ENCODE data around the gene ADK. TPM values are rescaled to one million over a fixed set of nuclear protein-coding genes. Genes with fewer than 3 reads are reported as not detected.
A peak's percentile ranks its signal among the peaks of the same experiment; 100 is the strongest.

The ADK gene
- total and polyA plus RNA-seq, 2 of the 13 experiments (the other 11 are each of a cell fraction or from before 2014, with no cell fraction given) = 48.6 to 79.1 TPM

GRCh38 chr10:74150990-74151878, at the start of gene ADK (continued):
- TF ChIP-seq HOMEZ (CRISPR knock-in tag; IDR thresholded peaks at IDR 0.05; ENCODE audit: low read depth) (peak; percentile 71), MXI1 (IDR thresholded peaks at IDR 0.05; ENCODE audit: borderline replicate concordance, low read depth, low read length) (peak; percentile 88; the same call in 2 of the 3 replicates), FOXK1 (CRISPR knock-in tag; IDR thresholded peaks at IDR 0.05; ENCODE audit: borderline replicate concordance, low read depth) (0 out of 2 replicates have a peak, but pooled peaks have one; percentile 20), POLR2G (IDR thresholded peaks at IDR 0.05; ENCODE audit: low read depth, low read length) (peak; percentile 80), SKI (IDR thresholded peaks at IDR 0.05; ENCODE audit: partially characterized antibody) (peak; percentile 25), ZNF282 (IDR thresholded peaks at IDR 0.05; ENCODE audit: partially characterized antibody) (no peak), ZNF709 (CRISPR knock-in tag; IDR thresholded peaks at IDR 0.05) (0 out of 2 replicates have a peak, but pooled peaks have one; percentile 59), BCL6 (CRISPR knock-in tag; IDR thresholded peaks at IDR 0.05) (no peak), YEATS4 (CRISPR knock-in tag; IDR thresholded peaks at IDR 0.05; ENCODE audit: borderline replicate concordance) (peak; percentile 86), ZNF788 (CRISPR knock-in tag; IDR thresholded peaks at IDR 0.05; ENCODE audit: borderline replicate concordance) (0 out of 2 replicates have a peak, but pooled peaks have one; percentile 9), WIZ (CRISPR knock-in tag; IDR thresholded peaks at IDR 0.05) (no peak), ZFY (CRISPR knock-in tag; IDR thresholded peaks at IDR 0.05) (peak; percentile 59; the same call in 1 of the 2 replicates), ZNF747 (CRISPR knock-in tag; IDR thresholded peaks at IDR 0.05; ENCODE audit: borderline replicate concordance) (no peak), KLF15 (CRISPR knock-in tag; IDR thresholded peaks at IDR 0.05; ENCODE audit: borderline replicate concordance) (0 out of 2 replicates have a peak, but pooled peaks have one; percentile 46), MTF1 (CRISPR knock-in tag; IDR thresholded peaks at IDR 0.05) (no peak; the same call in 1 of the 2 replicates), HMGXB4 (CRISPR knock-in tag; IDR thresholded peaks at IDR 0.05; ENCODE audit: borderline replicate concordance in 1 of 2, low read depth in 1 of 2) (peak; percentile 78 to 81; a peak in 3 of 4 replicates), SOX13 (IDR thresholded peaks at IDR 0.05) (no peak), SOX13 (CRISPR knock-in tag; conservative IDR thresholded peaks at IDR 0.05 in 1 of 2, IDR thresholded peaks at IDR 0.05 in 1 of 2) (peak in 1 of 2 experiments; percentile 12; a peak in 1 of 4 replicates), ZNF775 (CRISPR knock-in tag; IDR thresholded peaks at IDR 0.05; ENCODE audit: borderline replicate concordance) (peak; percentile 51; the same call in 1 of the 2 replicates), SNAPC2 (CRISPR knock-in tag; IDR thresholded peaks at IDR 0.05) (no peak)
